NB4 (cell line): ENCODE results near the gene RABEP1.

Source experiments
- DNase-seq: peaks from one replicate; pipeline ENCODE4 v3.0.0; 2010; ENCODE audit warnings: low read depth
- H3K4me3 ChIP-seq: one replicate; pipeline ENCODE4 v1.5.1; 2011; ENCODE audit warnings: mild to moderate bottlenecking, low read depth, low read length, moderate library complexity
- MAX ChIP-seq: IDR thresholded peaks from 2 replicates; pipeline ENCODE4 v1.6.1; 2011; ENCODE audit warnings: low read depth, low read length
- MYC ChIP-seq: IDR thresholded peaks from 2 replicates; pipeline ENCODE4 v1.6.1; 2011; ENCODE audit warnings: low read depth, low read length
- POLR2A ChIP-seq: IDR thresholded peaks from 2 replicates; pipeline ENCODE4 v1.6.1; 2011; ENCODE audit warnings: mild to moderate bottlenecking; ENCODE audit not compliant: insufficient read length; ENCODE audit errors: extremely low read depth
- TF ChIP-seq, protein P1 (sequence below): IDR thresholded peaks from one replicate; pipeline ENCODE4 v1.5.1; 2012; ENCODE audit warnings: low read depth, low read length

Gene RABEP1

DNA sequence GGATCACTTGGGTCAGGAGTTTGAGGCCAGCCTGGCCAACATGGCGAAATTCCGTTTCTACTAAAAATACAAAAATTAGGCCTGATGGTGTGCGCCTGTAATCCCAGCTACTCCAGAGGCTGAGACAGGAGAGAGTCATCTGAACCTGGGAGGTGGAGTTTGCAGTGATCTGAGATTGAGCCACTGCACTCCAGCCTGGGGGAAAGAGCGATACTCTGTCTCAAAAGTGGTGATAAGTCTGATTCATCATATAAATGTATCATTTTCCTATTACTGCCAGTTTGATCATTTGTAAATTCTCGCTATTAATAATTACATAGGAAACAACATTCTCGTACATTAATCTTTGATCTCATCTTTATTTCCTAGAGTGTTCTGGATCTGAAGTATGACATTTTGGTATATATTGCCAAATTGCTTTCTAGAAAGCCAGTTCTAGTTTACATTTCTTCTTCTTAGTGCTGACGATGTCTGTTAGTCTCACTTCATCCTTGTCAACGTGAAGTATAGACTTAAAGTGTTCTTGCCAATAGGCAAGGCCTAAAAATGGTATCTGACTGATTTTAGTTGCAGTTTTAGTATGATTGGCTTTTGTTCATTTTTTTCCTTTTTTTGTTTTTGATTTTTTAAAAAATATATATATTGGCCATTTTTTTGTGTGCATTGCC lies 9.7 kb downstream of the RABEP1 start:
- TF ChIP-seq POLR2A (no peak), MAX (no peak), MYC (no peak)
- TF ChIP-seq, protein P1, sequence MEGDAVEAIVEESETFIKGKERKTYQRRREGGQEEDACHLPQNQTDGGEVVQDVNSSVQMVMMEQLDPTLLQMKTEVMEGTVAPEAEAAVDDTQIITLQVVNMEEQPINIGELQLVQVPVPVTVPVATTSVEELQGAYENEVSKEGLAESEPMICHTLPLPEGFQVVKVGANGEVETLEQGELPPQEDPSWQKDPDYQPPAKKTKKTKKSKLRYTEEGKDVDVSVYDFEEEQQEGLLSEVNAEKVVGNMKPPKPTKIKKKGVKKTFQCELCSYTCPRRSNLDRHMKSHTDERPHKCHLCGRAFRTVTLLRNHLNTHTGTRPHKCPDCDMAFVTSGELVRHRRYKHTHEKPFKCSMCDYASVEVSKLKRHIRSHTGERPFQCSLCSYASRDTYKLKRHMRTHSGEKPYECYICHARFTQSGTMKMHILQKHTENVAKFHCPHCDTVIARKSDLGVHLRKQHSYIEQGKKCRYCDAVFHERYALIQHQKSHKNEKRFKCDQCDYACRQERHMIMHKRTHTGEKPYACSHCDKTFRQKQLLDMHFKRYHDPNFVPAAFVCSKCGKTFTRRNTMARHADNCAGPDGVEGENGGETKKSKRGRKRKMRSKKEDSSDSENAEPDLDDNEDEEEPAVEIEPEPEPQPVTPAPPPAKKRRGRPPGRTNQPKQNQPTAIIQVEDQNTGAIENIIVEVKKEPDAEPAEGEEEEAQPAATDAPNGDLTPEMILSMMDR: no peak
- H3K4me3 ChIP-seq: no peak overlapping the region
- DNase-seq: no peak

GRCh38 chr17:5297245-5297644 lies 15.2 kb downstream of the RABEP1 start:
- TF ChIP-seq, protein P1: no peak
- TF ChIP-seq MAX: no peak
- no peak for TF ChIP-seq MYC
- no peak for TF ChIP-seq POLR2A
- no peak for DNase-seq
- H3K4me3 ChIP-seq: no peak overlapping the region

DNA sequence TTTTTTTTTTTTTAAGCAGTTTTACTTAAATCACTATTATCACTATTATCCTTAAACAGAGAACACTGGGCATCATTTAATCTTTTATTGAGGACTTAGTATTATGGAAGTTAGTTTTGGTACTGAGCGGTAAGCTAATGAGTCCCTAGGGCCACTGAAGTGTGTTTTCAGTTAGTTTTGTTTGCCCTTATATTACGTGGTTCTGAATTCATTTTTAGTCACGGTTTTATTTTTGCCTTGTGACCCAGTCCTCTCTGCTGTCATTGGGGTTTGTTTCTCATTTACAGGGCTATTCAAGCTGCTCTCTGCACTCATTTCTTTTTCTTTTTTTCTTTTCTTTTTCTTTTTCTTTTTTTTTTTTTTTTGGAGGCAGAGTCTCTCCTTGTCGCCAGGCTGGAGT lies 17.3 kb downstream of the RABEP1 start:
- no peak overlapping the region for H3K4me3 ChIP-seq
- DNase-seq: no peak
- TF ChIP-seq POLR2A (no peak), MAX (no peak), MYC (no peak)
- TF ChIP-seq, protein P1: no peak

DNA sequence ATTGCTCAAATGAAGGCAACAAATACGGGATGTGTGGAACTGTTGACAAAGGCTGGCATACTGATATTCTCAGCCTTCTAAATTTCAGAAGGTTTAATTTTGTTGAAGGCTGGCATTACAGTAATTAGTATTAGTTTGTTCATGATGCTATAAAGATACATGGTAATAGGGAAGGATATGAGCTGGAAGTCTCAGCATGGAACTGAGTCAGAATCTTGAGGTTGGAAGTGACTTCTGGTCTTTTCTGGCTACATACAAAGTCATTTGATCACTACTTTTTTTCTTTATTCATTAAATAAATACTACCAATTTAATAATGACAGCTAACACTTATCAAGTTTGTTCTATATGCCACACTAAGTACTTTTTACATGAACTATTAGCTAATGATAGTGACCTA lies 22.6 kb downstream of the RABEP1 start:
- H3K4me3 ChIP-seq: no peak overlapping the region
- TF ChIP-seq, protein P1: no peak
- TF ChIP-seq POLR2A: no peak
- TF ChIP-seq MAX: no peak
- no peak for TF ChIP-seq MYC
- DNase-seq: no peak

GRCh38 chr17:5309851-5310250 lies 27.8 kb downstream of the RABEP1 start:
- H3K4me3 ChIP-seq: no peak overlapping the region
- TF ChIP-seq, protein P1: no peak
- TF ChIP-seq MAX (no peak), POLR2A (no peak), MYC (no peak)
- no peak for DNase-seq

GRCh38 chr17:5325851-5326250 lies 43.8 kb downstream of the RABEP1 start:
- no peak overlapping the region for H3K4me3 ChIP-seq
- TF ChIP-seq, protein P1: no peak
- TF ChIP-seq POLR2A (no peak), MYC (no peak), MAX (no peak)
- DNase-seq: no peak
